DMS114 treated with DMSO at 0.1 percent for 48 hours (cell line): ENCODE results near the gene FCAR.
"Not testable (repeated sequence)": the region's sequence is repeated elsewhere in the genome, so short reads cannot be mapped to it uniquely, and the experiment has no call there.

ENCODE experiments used
- DNase-seq: peaks from one replicate; lab custom pipeline; 2025; ENCODE audit not compliant: unreplicated experiment; lab: John Stamatoyannopoulos, UW

FCAR gene

GRCh38 chr19:54893406-54893805 is 19.4 kb downstream of the FCAR start:
- no peak for DNase-seq

- not testable (repeated sequence) for DNase-seq
Measured at GRCh38 chr19:54894106-54894505, 20.1 kb downstream of the FCAR start.

- no peak for DNase-seq
Measured at GRCh38 chr19:54896036-54896435, 22.0 kb downstream of the FCAR start.

DNA sequence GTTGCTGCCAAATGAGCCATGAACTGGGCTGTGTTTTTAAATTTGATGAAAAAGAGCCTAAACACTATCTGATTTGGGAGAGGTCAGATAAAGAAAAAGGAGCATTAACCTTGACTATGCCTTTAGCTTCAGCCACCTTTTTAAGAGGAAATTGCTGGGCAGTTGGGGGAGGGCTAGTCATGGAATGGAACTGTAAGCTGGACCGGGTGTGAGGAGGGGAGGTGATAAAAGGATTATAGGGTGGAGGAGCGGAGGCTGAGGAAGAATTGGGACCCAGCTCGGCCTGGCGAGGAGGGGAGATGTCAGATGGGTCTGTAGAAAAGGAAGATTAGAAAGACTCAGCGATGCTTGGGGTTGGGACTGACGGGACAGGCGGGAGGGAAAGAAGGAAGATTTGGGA is 24.6 kb downstream of the FCAR start:
- not testable (repeated sequence) for DNase-seq

DNA sequence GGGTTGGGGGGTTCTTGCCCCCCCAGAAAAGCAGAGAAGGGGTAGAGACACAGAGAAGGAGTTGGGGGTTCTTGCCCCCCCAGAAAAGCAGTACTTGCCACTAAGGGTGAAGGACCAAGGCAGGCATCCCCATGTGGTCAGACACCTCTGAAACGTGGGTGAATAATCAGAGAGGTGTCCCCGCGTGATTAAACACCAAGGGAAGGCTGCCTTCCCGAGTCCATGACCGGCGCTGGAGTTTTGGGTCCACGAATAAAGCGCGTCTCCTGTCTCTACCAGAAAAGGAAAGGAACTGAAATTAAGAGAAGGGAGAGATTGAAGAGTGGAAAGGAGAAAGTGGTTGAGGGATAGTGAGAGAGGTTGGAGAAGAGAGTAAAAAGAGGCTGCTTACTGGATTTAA is 25.6 kb downstream of the FCAR start:
- DNase-seq = not testable (repeated sequence)

DNA sequence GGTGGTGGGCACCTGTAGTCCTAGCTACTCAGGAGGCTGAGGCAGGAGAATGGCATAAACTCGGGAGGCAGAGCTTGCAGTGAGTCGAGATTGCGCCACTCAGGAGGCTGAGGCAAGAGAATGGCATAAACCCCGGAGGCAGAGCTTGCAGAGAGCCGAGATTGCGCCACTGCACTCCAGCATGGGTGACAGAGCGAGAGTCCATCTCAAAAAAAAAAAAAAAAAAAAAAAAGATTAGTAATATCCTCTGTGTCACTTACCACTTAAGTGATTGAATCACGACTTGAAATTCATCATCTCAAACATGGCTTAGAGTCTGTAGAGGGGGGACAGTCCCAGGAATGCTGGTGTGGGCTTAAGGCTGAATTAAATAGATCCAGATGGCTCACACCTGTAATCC is 27.1 kb downstream of the FCAR start:
- DNase-seq = not testable (repeated sequence)

GRCh38 chr19:54902061-54902460 is 28.0 kb downstream of the FCAR start:
- no peak for DNase-seq

- no peak for DNase-seq
Measured at GRCh38 chr19:54903303-54903702, 29.3 kb downstream of the FCAR start.

DNA sequence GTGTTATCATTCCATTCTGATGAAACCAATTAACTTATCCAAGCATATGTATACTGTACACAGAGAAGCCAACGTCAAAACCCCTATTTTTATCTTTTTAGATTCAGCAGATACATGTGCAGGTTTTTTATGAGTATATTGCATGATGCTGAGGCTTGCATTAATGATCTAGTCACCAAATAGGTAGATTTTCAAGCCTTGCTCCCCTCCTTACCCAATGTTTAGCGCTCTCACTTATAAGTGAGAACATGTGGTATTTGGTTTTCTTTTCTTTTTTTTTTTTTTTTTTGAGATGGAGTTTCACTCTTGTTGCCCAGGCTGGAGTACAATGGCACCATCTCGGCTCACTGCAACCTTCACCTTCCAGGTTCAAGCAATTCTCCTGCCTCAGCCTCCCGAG is 30.2 kb downstream of the FCAR start:
- not testable (repeated sequence) for DNase-seq

GRCh38 chr19:54905421-54905802 is 31.4 kb downstream of the FCAR start:
- DNase-seq = no peak

DNA sequence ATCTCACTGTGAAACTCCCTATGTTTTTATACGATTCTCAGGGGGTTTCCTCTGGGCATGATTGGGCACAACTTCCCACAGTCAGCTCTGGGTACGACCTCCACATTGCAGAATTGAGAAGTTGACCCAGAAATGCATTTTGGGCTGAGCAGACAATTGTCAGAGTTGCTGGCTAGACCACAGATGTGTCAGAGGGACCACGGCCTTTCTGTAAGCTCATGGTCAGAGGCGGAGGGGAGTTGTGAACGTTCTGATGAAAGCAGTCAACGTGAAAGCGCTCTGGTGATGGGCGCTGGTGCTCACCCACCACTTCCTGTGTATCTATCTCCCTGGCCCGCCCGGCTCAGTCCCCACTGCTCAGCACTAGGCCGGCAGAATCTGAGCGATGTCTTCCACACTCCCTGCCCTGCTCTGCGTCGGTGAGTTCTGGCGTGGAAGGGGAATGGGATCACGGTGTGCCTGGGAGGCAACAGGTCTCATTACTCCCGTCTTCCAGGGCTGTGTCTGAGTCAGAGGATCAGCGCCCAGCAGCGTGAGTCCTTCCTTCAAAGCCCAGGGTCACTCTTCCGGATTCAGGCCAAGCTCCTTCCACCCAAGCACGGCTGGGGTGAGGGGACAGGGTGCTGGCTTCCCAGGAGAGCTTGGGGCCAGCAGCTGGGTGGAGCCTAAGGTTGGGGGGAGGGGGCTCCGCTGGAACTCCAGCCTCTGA is 31.9 kb downstream of the FCAR start, which contains the start of gene NCR1:
NCR1 (plus strand) TSS at position 346 of the 709 bp plus-strand sequence; CDS start at position 386, 40 bp downstream.
- no peak for DNase-seq

DNA sequence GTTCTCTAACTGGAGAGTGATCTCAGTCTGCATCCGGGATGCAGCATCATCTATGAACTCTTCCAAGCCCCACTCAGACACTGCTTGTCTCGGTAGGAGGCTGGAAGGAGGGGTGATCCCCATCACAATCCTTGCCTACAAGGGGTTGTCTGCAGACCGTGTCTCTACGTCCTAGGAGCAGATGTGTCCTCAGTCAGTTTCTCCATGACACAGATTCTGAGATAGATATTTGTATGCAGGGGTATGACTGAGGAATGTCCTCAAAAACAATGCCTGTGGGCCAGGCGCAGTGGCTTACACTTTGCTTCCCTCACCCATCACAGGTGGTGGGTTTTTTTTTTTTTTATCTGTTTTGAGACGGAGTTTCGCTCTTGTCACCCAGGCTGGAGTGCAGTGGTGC is 32.8 kb downstream of the FCAR start:
- DNase-seq = no peak

DNA sequence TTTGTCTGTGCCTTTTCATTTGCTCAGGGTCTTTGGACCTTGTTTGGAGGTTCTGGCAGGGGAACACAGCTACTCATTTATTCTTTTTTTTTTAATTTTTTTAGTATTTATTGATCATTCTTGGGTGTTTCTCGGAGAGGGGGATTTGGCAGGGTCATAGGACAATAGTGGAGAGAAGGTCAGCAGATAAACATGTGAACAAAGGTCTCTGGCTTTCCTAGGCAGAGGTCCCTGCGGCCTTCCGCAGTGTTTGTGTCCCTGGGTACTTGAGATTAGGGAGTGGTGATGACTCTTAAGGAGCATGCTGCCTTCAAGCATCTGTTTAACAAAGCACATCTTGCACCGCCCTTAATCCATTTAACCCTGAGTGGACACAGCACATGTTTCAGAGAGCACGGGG is 33.9 kb downstream of the FCAR start:
- DNase-seq = not testable (repeated sequence)

GRCh38 chr19:54916822-54917221 is 42.8 kb downstream of the FCAR start:
- no peak for DNase-seq

GRCh38 chr19:54918499-54918898 is 44.5 kb downstream of the FCAR start:
- no peak for DNase-seq

- peak; percentile 8 for DNase-seq
Measured at GRCh38 chr19:54919646-54920563, 45.9 kb downstream of the FCAR start.

- DNase-seq = no peak
Measured at GRCh38 chr19:54921082-54921481, 47.0 kb downstream of the FCAR start.

DNA sequence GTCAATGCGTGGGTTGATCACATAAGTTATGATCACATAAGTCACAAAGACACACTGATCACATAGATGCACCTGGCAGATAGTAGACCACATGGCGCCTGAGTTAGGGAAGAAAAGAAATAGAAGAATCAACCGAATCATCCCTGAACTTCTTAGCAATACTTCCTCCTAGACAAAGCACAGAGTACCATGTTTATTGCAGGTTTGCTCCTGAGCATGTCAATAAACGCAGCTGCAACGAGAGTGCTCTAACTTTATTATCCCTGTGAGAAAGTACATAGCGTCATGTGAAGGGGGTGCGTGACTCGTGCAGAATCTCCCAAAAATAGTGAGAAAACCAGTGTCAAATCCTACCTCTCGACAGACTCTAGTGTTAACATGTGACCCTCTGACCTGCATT is 49.2 kb downstream of the FCAR start:
- no peak for DNase-seq

DNA sequence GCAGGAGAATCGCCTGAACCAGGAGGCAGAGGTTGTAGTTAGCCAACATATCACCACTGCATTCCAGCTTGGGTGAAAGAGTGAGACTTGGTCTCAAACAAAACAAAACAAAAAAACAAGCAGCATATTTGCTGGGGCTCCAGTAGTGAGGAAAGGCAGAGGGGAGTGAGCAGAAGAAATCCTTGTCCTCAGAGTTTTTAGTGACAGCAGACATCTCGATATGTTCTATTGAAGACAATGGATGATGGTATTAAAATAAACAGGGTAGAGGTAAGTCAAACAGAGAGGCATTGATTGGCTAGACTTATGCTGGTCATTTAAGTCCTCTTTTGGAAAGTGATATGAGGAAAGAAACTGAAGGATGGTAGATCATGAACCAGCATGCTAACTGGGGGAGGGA is 54.3 kb downstream of the FCAR start:
- DNase-seq = peak; percentile 26

DNA sequence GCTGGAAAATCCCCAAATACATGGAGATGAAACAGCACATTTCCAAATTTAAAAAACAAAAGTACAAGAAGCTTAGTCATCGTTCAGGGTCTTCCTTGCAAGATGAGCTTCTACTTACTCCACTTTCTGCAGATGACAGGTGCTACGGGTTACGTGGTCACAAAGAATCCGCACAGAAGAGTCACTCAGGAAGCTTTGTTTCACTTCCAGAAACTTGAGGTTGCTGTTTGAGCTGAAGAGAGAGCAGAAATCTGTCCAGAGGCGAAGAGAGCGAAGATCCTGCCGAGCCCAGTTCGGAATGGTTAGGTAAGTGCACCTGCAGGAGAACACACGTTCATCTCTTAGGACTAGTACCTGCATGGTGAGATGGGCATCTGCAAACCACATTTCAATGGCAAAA is 63.9 kb downstream of the FCAR start:
- no peak for DNase-seq

DNA sequence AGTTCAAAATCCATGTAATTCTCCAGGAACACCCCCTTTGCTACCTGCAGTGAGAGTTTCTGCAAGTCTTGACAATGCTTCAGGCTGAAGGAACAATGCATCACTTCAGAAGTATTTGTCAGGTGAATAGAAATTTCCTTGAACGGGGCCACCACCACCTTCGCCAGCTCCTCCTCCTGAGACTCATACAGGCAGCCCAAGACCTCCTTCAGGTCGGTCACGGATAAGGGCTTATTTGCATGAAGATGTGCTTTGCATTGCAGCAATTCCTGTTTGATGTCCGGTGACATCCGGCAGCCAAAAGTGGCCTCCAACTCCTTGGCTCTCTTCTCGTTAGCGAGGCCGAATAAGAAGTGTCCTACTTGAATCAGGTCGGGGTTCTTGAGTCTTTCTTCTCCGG is 64.9 kb downstream of the FCAR start:
- no peak for DNase-seq

DNA sequence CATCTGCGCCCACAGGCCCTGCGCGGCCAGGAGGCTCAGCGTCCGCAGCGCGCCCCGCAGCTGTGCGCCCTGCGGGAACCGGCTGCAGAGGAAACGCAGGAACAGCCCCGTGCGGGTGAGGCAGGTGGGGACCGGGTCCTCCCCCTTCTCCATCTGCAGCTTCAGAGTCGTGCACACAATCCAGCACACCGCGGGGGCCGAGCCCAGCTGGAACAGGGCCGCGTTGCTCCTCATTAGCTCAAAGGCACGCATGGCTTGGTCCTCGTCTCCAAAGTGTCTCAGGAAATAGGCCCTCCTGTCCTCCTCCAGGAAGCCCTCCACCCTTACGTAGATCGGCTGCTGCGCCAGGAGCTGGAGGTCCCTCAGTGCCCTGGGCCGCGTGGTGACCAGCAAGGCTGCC is 65.5 kb downstream of the FCAR start:
- DNase-seq = not testable (repeated sequence)
